Skeletal muscle tissue (tissue), 4 donors: Measurements from ENCODE around the gene ARIH2. TPM values are rescaled to one million over a fixed set of nuclear protein-coding genes. Genes with fewer than 3 reads are reported as not detected.

Experiments
- H3K27ac ChIP-seq: one replicate; pipeline ENCODE4 v1.7.0; 2013; ENCODE audit warnings: mild to moderate bottlenecking, low read depth, low read length, inconsistent platforms
- H3K27me3 ChIP-seq, 3 donors: one replicate each; pipeline ENCODE4 v1.7.0; 2013; ENCODE audit warnings: low read length in 3 of 3; ENCODE audit not compliant: control insufficient read depth in 3 of 3, insufficient read depth in 3 of 3
- H3K36me3 ChIP-seq, 3 donors: one replicate each; pipeline ENCODE4 v1.7.0; 2013; ENCODE audit warnings: low read length in 3 of 3; ENCODE audit not compliant: control insufficient read depth in 3 of 3, insufficient read depth in 3 of 3
- H3K4me1 ChIP-seq, 3 donors: one replicate each; pipeline ENCODE4 v1.7.0; 2013; ENCODE audit warnings: low read length in 3 of 3, mild to moderate bottlenecking in 3 of 3; ENCODE audit not compliant: control insufficient read depth in 3 of 3, insufficient read depth in 3 of 3
- H3K4me3 ChIP-seq, 3 donors: one replicate each; pipeline ENCODE4 v1.7.0; 2013; ENCODE audit warnings: low read length in 3 of 3
- H3K9ac ChIP-seq, 3 donors: one replicate each; pipeline ENCODE4 v1.7.0; 2013; ENCODE audit warnings: low read length in 3 of 3, mild to moderate bottlenecking in 3 of 3, moderate library complexity in 2 of 3, low read depth in 1 of 3
- H3K9me3 ChIP-seq, 3 donors: one replicate each; pipeline ENCODE4 v1.7.0; 2013; ENCODE audit warnings: low read length in 3 of 3; ENCODE audit not compliant: control insufficient read depth in 3 of 3
- total RNA-seq: library from RNA; depleted of rRNA; stranded (reverse); fragments of >200 nt; gene quantifications from one replicate; pipeline ENCODE4 v1.2.3, GENCODE V29; 2014
- donor health status: Osteomylitis.

ARIH2 gene
- total RNA-seq = 51.7 TPM

DNA sequence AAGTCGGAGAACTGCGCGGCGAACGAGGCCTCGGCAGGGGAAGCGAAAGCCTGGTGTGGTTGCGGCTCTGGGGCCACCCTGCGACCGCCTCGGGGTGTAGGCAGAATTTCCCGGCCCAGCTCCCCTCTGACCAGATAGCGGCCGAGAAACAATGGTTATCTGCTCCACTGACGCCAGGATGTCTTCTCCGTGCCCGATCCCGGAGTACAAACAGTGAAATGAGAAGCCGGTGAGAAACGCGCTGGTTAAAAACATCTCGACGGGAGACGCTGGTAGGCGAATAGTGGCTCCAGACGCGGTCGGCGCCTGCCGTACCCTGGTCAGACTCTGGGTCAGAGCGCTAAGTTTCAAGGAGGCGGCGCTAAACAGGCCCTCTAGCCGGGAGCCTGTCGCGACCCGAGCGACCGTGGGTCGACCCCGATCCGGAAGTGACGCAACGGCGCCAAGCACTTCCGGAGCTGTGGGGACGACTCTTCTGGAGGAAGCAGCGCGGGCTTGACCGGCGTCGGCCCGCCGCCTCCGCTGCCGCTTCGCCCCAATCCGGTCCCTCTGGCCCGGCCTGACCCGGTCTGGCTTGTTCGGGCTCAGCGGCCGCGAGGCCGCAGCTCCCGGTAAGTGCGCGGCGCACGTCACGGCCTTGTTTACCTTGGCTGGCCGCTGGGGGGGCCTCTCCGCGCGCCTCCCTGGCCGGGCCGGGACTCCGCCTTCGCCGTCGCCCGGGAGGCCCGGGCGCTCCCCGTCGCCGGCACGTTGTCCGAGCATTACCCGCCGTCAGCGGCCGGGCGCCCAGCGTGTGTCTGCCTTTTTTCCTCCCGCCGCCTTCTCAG lies at the start of gene ARIH2:
ARIH2 (plus strand) TSS at position 455 of the 827 bp plus-strand sequence. CDS start 8,717 bp downstream, outside the sequence.
- H3K36me3 ChIP-seq = peaks cover 0 to 4% (median 3%) of the 10 kb centered on the region in 3 donors
- no peaks in the 10 kb centered on the region for H3K27me3 ChIP-seq
- H3K4me1 ChIP-seq = peaks cover 17 to 23% (median 19%) of the 10 kb centered on the region in 3 donors
- peak within 1 kb of the TSS; percentile 98 for H3K27ac ChIP-seq
- H3K9ac ChIP-seq = peak within 1 kb of the TSS; percentile 99
- H3K4me3 ChIP-seq = peak within 1 kb of the TSS; percentile 76 to 92 (median 82)
- H3K9me3 ChIP-seq = no peaks in the 10 kb centered on the region

DNA sequence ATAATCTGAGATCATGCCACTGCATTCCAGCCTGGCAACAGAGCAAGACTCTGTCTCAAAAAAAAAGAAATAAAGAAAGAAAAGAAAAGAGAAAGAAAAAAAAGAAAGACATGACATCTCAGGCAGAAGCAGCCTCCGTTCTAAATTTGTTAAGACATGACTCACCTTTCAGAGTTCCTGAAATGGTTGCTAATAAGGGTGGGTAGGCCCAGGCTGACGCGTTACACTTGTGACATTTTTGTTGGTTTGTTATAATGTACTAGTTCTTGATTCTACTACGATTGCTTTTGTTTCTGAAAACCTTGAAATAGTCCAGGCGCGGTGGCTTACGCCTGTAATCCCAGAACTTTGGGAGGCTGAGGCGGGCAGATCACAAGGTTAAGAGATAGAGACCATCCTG lies 41.0 kb upstream of the ARIH2 start:
- peaks cover 5 to 15% (median 12%) of the 10 kb centered on the region in 3 donors for H3K4me1 ChIP-seq
- no peak overlapping the region for H3K27ac ChIP-seq
- H3K9me3 ChIP-seq = no peaks in the 10 kb centered on the region
- H3K27me3 ChIP-seq = no peaks in the 10 kb centered on the region
- no peak overlapping the region for H3K9ac ChIP-seq
- H3K36me3 ChIP-seq = peaks cover 0 to 6% (median 6%) of the 10 kb centered on the region in 3 donors
- H3K4me3 ChIP-seq = no peak overlapping the region

DNA sequence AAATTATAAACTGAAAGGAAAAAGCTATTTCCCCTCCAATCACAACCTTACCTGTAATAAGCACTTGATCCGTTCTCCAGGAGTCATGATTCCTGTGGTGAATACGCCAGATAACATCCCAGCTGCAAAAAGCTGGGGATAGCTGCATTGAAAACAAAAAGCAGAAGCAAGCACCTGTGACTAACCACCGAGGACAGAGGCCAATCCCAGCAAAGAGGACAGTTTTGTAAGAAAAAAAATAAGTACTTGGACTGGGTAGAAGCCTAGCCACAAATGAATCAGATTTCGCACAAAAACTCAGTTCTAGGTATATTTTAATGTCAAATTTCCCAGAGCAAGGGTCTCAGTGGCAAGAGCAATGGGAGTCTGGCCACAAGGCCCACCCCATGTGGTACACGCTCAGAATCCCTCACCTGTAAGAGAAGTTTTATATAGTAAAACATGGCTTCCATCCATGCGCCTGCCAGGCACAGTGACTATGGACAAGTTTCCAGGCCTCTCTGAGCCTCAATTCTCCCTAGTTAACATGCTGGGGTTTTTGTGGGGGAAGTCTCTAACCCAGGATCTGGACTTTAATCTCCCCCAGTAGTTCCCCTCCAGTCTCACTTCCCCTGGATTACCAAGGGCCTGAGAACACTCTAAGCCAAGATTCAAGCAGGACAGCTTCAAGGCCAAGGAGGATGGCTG lies 39.2 kb upstream of the ARIH2 start:
- Histone ChIP-seq H3K9ac (no peak overlapping the region), H3K27ac (no peak overlapping the region), H3K9me3 (no peaks in the 10 kb centered on the region), H3K4me1 (peaks cover 5 to 15% (median 12%) of the 10 kb centered on the region in 3 donors), H3K36me3 (peaks cover 0 to 9% (median 6%) of the 10 kb centered on the region in 3 donors), H3K4me3 (no peak overlapping the region), H3K27me3 (no peaks in the 10 kb centered on the region)

DNA sequence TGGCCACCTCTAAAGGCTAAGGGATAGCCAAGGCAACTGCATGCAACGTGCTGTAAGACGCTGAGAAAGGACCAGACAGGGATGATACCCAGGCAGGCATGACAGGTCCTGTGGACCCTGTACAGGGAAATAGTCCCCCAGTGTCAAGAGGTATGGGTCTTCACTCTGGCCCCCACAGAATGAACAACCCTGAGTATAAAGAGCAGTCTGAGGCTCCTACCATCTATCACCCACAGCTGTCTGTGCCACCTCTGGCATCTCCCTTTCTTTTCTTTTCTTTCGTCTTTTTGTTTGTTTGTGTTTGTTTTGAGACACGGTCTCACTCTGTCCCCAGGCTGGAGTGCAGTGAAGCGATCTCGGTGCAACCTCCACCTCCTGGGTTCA lies 38.7 kb upstream of the ARIH2 start:
- Histone ChIP-seq H3K9me3 (no peaks in the 10 kb centered on the region), H3K27ac (no peak overlapping the region), H3K27me3 (no peaks in the 10 kb centered on the region), H3K4me1 (peaks cover 5 to 15% (median 12%) of the 10 kb centered on the region in 3 donors), H3K9ac (no peak overlapping the region), H3K36me3 (peaks cover 0 to 9% (median 9%) of the 10 kb centered on the region in 3 donors), H3K4me3 (no peak overlapping the region)

DNA sequence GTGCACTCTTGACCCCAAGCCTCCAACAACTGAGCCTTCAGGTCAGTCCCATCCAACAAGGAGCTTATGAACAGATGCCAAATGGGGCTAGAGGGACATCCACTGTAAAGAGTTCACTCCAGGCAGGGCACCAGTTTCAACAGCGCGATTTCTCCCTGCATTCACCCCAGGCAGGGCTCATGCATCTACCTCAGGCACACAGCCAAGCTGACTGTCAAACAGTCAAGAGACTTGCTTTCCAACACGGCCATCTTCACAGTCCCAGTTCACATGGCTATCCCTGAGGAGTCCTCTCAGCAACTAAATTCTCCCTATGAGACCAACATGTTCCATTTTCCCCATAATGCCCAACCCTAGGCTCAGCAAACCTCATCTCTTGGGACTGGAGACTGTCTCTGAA lies 37.6 kb upstream of the ARIH2 start:
- H3K36me3 ChIP-seq = peaks cover 2 to 9% (median 9%) of the 10 kb centered on the region in 3 donors
- H3K4me3 ChIP-seq = no peak overlapping the region
- no peak overlapping the region for H3K9ac ChIP-seq
- no peaks in the 10 kb centered on the region for H3K27me3 ChIP-seq
- no peaks in the 10 kb centered on the region for H3K9me3 ChIP-seq
- no peak overlapping the region for H3K27ac ChIP-seq
- peaks cover 5 to 15% (median 12%) of the 10 kb centered on the region in 3 donors for H3K4me1 ChIP-seq

DNA sequence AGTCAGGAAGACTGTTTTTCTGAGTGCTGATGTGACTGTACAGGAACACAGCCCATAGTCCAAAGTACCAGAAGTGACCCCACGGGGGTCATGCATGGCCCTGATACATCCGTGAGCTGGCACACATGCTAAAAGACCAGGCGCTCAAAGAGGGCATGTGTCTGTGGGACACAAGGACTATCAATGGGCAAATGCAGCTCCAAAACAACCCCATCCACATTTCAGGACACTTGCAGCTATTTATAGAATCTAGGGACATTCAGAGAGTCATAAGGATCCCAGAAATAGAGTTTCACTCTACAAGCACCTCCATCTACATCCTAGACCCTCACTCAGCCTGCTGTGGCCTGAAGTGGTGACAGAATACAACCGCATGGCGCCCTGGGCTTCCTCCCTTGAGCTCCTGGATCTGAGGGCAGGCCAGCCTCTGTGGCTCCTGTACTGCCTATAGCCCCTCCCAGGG lies 37.0 kb upstream of the ARIH2 start:
- no peaks in the 10 kb centered on the region for H3K27me3 ChIP-seq
- peaks cover 2 to 9% (median 9%) of the 10 kb centered on the region in 3 donors for H3K36me3 ChIP-seq
- no peak overlapping the region for H3K27ac ChIP-seq
- no peak overlapping the region for H3K9ac ChIP-seq
- no peak overlapping the region for H3K4me3 ChIP-seq
- peaks cover 5 to 15% (median 12%) of the 10 kb centered on the region in 3 donors for H3K4me1 ChIP-seq
- no peaks in the 10 kb centered on the region for H3K9me3 ChIP-seq

DNA sequence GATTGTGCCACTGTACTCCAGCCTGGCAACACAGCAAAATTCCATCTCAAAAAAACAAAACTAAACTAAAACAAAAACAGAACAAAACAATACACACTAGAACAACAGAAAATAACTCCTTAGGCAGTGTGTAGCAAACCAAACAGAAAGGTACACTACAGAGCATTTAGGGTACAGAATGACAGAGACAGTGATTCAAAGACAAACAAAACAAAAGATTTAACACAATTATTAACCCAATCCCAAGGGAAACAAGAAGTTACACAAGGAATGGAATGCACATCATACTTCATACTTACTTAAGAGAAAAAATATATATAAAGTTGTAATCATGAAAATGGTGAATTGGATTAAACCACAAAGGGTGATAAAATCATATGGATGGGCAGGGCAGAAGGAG lies 32.9 kb upstream of the ARIH2 start:
- no peak overlapping the region for H3K27ac ChIP-seq
- no peak overlapping the region for H3K4me3 ChIP-seq
- peaks cover 5 to 15% (median 12%) of the 10 kb centered on the region in 3 donors for H3K4me1 ChIP-seq
- no peaks in the 10 kb centered on the region for H3K27me3 ChIP-seq
- H3K36me3 ChIP-seq = peaks cover 3 to 12% (median 7%) of the 10 kb centered on the region in 3 donors
- H3K9ac ChIP-seq = no peak overlapping the region
- no peaks in the 10 kb centered on the region for H3K9me3 ChIP-seq

DNA sequence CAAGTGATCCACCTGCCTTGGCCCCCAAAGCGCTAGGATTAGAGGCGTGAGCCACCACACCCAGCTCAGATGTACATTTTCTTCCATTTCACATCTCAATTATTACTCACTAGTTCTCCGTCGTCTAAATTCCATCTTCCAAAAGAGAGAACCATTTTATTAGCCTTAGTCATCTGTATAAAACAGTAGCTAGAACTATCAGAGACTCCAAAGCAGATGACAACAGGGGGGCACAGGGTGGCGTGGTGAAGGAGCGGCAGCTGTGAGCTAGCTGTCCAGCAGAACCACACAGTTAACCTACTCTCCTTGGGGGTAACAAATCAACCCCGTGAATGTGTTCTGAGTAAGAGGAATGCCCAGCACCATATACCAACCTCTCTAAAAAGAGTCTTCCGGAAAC lies 27.0 kb upstream of the ARIH2 start:
- peaks cover 8 to 18% (median 14%) of the 10 kb centered on the region in 3 donors for H3K36me3 ChIP-seq

DNA sequence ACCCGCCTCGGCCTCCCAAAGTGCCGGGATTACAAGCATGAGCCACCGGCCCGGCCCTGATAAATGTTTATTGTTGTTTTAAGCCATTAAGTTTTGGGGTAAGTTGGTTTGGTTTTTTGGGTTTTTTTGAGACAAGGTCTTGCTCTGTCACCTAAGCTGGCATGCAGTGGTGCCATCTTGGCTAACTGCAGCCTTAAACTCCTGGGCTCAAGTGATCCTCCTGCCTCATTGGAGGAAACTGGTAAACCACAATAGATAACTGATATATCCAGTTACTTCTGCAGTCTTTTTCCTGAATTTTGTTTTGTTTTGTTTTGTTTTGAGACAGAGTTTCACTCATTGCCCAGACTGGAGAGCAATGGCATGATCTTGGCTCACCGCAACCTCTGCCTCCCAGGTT lies 24.1 kb upstream of the ARIH2 start:
- no peak overlapping the region for H3K9ac ChIP-seq
- H3K4me3 ChIP-seq = no peak overlapping the region
- H3K27me3 ChIP-seq = no peaks in the 10 kb centered on the region
- H3K36me3 ChIP-seq = peaks cover 8 to 11% (median 9%) of the 10 kb centered on the region in 3 donors
- peaks cover 14 to 19% (median 16%) of the 10 kb centered on the region in 3 donors for H3K4me1 ChIP-seq
- no peak overlapping the region for H3K27ac ChIP-seq
- no peaks in the 10 kb centered on the region for H3K9me3 ChIP-seq

More for the DNA sequence above, 27.0 kb upstream of the ARIH2 start:
- no peak overlapping the region for H3K27ac ChIP-seq
- H3K9me3 ChIP-seq = no peaks in the 10 kb centered on the region
- peaks cover 0 to under 1% (median 0%) of the 10 kb centered on the region in 3 donors for H3K4me1 ChIP-seq
- no peak overlapping the region for H3K9ac ChIP-seq
- H3K4me3 ChIP-seq = no peak overlapping the region
- no peaks in the 10 kb centered on the region for H3K27me3 ChIP-seq

DNA sequence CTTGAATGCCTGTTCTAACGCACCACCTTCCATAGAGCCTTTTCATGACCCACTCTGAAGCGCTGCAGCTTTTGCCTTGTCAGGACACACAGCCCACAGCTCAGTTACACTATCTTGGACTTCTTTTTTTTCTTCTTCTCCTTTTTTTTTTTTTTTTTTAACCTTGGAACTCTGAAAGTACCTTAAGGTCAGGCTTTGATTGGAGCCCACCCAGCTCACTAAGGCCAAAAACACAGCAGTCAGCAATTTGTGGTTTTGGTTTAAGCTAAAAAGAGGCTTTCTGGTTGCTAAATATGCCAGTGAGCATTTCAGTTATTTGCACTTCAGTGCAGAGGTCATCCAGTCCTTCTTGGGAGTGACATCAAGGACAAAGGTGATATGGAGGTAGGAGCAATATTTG lies 21.7 kb upstream of the ARIH2 start:
- Histone ChIP-seq H3K9ac (no peak overlapping the region), H3K27ac (no peak overlapping the region), H3K4me1 (peaks cover 14 to 19% (median 16%) of the 10 kb centered on the region in 3 donors), H3K4me3 (no peak overlapping the region), H3K9me3 (no peaks in the 10 kb centered on the region), H3K36me3 (peaks cover under 1 to 1% (median under 1%) of the 10 kb centered on the region in 3 donors), H3K27me3 (no peaks in the 10 kb centered on the region)
